ENCODE data around the gene RIOX2. TPM values are rescaled to one million over a fixed set of nuclear protein-coding genes. Genes with fewer than 3 reads are reported as not detected.

The RIOX2 gene
- total RNA-seq, 2 donors from 2014 or later: 17.1 to 20.0 TPM

DNA sequence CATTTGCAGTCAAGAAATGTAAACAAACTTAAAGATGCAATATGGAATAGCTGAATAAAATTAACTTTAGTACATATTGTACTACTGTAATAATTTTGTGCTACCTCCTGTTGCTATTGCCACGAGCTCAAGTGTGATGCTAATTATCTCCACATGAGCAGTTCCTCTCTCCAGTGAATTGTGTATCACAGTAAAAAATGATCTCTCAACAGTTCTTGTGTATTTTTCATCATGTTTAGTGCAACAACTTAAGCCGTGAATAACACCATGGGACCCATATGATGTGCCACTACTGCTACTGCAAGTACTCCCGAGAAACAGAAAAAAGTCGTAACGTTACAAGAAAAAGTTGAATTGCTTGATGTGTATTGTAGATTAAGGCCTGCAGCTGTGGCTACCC, 12.4 kb downstream of the RIOX2 start:
- no peak for DNase-seq (ENCODE audit: low spot score)
- intact Hi-C loops (cut with DNase I): no loop called here

DNA sequence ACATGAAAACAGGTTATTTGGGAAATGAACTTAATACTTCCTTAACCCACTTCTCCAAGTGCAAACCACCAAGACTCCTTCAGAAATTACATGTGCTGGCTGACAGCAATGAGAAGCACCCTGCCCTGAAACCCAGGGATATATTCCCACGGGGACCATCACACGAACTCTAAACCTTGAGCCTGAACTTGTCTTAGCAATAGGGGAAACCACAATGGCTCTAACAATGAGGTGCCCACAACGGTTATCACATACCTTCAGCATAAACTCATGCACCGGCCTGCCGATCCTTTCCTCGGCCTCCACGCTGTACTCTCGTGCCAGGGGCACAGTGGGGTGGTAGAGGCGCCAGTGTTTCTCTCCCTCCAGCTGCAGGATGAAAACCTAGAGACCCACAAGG, 13.4 kb downstream of the RIOX2 start:
- no peak for DNase-seq (ENCODE audit: low spot score)
- intact Hi-C loops (cut with DNase I): no loop called here

DNA sequence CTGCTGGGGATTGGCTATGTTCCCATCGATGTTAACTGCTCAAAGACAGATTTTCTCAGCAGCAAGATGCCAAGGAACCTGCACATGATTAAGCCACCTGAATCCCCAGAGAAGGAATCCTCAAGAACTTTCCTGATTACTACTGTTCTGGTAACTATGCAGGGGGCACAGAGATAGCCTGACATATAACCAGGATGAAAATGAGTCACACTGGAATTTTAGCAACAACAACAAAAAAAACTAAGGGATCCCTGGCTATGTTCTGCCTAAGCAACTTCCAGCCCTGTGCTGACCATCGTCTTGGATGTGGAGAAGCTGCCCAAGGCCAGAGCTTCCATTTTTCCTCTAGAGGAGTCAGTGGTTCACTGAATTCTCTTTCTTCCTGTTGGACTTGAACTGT, 13.8 kb downstream of the RIOX2 start:
- intact Hi-C loops (cut with DNase I): no loop called here
- DNase-seq (ENCODE audit: low spot score): no peak

DNA sequence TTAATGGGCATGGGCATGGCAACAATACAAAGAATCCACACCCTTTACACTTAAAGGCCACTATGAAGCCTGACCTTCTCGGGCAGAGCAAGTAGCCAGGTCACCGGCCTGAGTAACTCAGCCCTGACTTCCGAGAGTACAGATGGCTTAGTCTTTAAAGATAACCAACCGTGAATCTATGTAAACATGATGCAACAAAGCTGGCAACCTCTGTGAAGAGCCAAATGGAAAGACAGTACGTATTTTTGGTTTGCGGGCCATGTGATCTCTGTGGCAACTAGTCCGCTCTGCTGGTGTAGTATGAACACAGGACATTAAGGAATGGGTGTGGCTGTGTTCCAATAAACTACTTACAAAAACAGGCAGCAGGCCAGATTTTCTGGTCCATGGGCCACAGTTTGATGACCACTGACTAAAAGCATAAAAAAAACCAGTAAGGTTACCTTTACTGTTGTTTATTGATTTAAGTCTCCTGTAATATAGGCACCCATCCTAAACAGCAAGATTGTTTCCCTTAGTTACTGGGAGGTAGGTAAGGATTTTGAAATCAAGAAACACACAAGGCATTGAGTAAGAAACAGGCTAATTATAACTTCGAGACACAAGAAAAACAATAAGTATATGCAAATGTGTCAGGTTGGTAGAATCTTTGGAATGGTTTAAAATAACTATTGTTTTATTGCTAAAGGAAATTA, 14.5 kb downstream of the RIOX2 start:
- intact Hi-C loops (cut with DNase I): no loop called here

DNA sequence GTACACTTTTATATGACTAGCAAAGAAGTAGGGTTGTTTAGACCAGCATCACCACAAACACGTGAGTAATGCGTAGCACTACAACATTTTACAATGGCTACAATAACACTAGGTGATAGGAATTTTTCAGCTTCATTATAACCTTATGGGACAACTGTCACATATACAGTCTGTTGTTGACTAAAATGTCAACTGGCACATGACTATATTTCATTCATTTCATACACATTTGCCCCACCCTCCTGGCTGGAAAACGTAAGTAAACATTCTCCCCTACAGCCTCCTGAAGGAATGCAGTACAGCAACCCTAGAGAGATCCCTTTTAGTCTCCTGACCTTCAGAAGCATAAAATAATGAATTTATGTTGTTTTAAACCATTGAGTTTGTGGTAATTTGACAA, 16.2 kb downstream of the RIOX2 start:
- intact Hi-C loops (cut with DNase I): no loop called here
- no peak for DNase-seq (ENCODE audit: low spot score)

More for the DNA sequence above, 14.5 kb downstream of the RIOX2 start:
- no peak for DNase-seq (ENCODE audit: low spot score)

DNA sequence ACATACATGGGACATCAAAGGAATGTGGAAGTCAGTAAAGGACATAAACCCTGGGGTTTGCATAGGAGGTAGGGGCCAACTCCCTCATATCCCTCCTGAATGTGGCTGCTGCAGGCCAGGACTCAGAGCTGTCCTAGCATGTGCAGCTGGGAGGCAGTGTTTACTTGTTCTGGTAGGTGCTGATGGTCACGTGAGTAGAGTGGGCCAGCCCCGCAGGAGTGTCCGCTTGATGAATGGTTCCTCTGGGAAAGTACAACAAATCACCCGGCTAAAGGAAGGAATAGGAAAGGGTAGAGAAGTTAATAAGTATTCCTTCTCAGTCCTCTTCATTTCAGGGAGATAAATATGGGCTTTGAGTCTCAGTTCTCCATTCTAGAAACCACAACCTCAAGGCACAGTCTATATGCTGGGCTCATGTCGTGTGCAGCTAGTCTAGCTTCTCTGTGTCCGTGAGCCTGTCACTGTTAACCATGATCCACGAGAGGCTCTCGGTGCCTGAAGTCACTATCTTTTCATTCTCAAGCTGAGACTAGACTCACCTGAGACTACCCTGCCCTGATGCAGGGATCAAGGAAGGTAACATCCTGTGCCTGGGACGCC, 17.9 kb downstream of the RIOX2 start:
- DNase-seq (ENCODE audit: low spot score): no peak

DNA sequence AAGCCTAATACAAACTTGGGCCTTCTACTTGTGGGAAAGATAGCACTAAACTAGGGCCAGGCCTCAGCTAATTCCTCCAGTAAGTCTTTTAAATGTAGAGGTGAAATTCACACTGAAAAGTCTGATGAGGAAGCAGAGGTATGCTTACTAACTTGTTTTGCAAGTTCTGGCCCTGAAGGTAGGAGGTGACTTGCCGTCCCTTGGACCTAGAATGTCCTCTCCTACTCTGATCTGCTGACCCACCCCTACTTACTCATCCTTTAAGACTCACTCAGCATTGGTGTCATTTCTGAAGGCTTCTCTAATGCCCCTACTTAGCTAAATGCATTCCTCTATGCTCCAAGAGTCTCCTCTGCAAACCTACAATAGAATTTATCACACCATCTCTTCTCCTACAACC, 19.4 kb downstream of the RIOX2 start:
- intact Hi-C loops (cut with DNase I): no loop called here
- DNase-seq (ENCODE audit: low spot score): no peak

More for the DNA sequence above, 17.9 kb downstream of the RIOX2 start:
- intact Hi-C loops (cut with DNase I): no loop called here

DNA sequence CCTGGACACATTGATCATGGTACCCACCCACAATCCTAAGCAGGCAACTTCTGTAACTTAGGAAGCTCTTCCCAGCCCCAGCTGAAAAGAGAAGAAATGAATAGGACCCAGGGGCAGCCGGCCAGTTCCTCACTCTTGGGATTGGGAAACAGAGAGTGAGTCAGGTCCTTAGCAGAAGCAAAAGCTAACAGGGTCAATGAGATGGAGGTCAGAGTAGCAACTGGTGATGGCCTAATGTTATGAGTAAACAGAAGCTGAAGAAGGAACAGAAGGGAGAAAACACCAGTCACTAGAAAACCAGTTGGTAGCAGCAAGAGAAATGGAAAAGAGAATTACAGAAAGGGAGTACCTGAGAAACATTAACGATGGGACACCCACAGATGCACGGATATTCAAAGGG, 20.0 kb downstream of the RIOX2 start:
- DNase-seq (ENCODE audit: low spot score): peak; percentile 82
- intact Hi-C loops (cut with DNase I): no loop called here

DNA sequence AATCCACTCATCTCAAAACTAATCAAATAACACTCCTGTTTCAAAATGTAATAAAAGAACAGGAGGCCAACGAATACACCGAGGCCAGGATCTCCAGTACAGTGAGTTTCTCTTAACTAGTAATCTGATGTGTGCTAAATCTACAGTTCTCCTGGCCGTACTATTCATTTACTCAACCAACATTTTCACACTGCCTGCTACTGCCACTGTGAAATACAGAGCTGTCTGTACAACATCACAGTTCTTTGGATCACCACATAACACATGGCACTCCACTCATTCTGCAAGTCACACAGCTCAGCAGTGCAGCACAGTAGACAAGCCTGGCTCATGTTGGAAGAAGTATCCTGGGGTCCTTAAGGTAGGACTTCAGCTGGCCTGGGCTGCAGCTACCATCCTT, 21.9 kb downstream of the RIOX2 start:
- DNase-seq (ENCODE audit: low spot score): no peak
- intact Hi-C loops (cut with DNase I): no loop called here

DNA sequence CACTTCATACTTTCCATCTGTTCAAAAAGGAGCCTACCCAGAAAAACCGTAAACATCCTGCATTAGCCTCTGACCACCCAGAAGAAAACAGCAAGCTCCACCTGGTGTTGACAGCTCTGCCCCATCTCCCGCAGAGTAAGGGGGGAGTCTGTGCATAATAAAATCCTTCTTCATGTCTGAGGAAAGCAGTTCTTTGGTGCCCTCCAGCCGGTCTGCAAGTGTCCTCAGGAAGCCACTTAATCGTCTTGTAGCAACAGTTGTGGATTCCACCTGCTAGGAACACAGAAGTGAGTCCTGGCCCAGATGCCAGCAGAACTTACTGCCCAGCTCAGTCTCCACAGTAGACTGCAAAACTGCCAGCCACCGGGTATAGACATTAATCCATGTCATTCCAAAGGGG, 22.5 kb downstream of the RIOX2 start:
- no peak for DNase-seq (ENCODE audit: low spot score)
- intact Hi-C loops (cut with DNase I): no loop called here

DNA sequence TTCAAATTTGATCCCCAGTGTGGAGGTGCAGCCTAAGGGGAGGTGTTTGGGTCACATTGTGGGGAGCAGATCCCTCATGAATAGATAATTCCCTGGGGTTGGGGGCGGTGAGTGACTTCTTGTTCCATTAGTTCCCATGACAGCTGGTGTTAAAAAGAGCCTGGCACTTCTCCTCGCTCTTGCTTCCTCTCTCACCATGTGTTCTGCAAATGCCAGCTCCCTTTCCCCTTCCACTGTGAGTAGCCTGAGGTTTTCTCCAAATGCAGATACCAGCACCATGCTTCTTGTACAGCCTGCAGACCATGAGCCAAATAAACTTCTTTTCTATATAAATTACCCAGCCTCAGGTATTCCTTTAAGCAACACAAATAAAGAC, 23.1 kb downstream of the RIOX2 start:
- no peak for DNase-seq (ENCODE audit: low spot score)
- intact Hi-C loops (cut with DNase I): no loop called here

DNA sequence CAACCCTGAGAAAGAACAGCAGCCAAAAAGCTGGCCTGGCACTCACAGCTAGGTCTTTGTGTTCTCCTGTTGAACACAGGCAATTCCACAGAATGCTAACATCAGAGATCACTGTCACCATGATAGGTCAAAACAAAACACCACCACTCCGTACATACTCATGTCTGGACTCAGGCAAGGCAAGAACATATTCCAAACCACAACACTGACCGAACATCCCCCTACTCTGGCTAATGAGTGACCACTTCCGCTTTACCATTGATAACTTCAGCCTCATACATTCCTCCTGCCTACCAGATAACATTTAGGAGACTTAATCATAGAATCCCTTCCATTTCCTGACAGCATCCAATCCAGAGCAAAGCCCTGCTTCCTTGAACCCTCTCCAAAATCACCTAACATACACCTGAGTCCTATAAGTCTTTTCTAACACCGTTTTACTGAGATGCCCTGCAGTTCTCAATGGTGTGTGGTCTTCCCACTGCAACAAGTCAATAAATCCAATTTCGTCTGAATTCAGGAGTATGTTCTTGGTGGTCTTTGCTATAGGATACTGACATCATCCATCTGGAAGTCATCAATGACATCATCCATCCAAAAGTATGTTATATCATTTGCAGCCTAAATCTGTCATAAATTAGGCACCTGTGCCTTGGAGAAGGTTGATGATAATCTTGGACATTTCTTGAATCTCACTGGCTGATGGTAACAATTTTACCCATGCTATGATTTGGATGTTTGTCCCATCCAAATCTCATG, 23.7 kb downstream of the RIOX2 start:
- intact Hi-C loops (cut with DNase I): no loop called here
- DNase-seq (ENCODE audit: low spot score): no peak

DNA sequence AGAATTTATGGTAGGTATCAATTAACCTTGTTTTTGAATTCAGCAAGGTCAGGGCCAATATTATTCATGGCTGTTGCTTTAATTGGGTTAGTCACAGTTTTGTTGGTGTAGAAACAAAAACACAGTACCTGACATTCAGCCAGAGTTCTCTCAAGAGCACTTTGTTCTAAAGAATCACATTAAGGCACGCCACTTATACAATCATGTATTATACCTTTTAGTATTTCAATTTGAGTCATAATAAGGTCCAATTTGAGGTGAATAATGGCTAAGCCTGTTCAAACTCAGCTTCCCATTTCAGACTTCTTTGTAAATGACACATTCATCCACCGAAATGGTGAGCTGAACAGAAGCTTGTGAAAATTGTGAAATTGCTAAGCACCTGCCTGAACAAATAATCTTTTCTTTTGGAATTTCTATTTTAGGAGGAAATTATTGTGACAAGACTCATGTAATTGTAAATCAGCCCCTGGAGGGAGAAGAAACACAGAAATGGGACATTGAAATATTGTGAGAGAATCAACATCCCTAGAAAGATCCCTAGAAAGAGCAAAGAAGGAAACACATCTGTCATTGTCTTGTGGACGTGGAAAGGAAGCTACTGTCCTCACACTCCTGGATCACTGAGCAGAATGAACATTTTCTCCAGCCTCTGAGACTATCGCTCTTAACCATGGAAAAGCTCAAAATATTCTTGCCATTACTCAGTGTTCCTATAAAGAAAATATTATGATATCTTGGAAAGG, 29.3 kb downstream of the RIOX2 start:
- intact Hi-C loops (cut with DNase I): no loop called here
- DNase-seq (ENCODE audit: low spot score): no peak

DNA sequence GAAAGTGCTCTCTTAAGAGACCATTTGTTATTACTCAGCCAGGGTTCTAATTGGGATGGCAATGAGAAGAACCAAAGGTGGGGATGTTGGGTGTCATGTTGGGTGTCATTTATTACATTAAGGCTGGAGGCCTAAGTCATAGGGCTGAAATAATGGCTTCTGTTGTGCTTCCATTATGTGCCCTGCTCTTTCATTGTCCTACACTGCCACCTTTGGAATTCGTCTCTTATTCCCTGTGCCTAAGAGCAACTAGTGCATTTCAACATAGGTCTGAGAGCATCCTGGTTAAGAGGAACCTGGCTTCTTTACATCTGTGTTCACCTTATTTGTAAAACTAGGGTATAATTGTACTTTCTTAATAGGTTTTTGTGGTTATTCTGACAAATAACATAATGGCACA, 32.2 kb downstream of the RIOX2 start:
- intact Hi-C loops (cut with DNase I): no loop called here
- DNase-seq (ENCODE audit: low spot score): no peak

DNA sequence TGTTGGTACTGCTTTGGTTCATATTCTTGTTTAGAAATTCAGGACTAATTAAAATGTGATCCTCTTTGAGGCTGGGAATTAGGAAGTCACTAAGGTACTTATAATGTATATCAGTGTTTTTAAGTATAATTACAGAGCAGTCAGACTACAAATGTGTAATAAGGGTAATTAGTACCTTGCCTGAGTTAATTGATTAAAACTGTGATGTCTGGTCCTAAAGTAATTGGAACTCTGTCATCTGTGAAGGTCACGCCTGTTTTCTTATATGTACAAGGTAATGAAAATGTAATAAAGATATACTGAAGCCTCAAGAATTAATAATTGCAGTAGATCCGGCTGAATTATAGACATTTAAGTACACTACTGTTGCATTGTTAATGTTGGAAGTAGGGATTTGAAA, 32.8 kb downstream of the RIOX2 start:
- intact Hi-C loops (cut with DNase I): no loop called here
- DNase-seq (ENCODE audit: low spot score): no peak

DNA sequence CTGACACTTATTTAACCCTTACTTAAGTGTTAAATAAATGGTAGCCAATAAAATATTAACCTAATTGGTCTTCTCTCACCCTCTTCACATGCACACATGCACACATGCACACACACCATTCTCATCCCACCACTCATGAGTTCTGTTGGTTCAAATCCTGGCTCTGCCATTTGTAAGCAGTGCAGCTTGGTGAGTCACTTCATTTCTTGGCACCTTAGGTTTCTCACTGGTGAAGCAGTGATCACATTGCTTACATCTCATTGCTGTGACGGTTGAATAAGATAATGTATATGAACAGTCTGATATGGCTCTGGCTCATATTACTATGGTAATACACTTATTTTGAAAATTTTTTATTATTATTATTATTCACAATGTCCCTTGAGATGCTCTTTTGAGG, 33.8 kb downstream of the RIOX2 start:
- intact Hi-C loops (cut with DNase I): no loop called here
- DNase-seq (ENCODE audit: low spot score): no peak

DNA sequence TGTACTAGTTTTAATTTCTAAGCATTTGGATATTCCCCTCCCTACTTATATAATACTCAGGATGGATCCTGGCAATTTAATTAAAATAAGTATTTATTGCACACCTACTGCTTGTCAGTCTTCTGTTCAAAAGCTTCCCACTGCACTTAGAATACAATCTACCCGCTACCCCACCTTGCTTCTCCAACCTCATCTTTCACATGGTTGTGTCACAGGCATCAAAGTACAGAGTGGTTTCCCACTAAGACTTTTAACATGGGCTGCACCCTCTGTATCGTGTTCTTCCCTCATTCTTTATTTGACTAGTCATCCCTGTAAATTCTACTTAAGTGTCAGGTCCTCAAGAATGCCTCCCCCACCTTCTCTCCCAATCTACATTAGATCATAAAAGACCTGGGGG, 35.0 kb downstream of the RIOX2 start:
- intact Hi-C loops (cut with DNase I): no loop called here
- no peak for DNase-seq (ENCODE audit: low spot score)

DNA sequence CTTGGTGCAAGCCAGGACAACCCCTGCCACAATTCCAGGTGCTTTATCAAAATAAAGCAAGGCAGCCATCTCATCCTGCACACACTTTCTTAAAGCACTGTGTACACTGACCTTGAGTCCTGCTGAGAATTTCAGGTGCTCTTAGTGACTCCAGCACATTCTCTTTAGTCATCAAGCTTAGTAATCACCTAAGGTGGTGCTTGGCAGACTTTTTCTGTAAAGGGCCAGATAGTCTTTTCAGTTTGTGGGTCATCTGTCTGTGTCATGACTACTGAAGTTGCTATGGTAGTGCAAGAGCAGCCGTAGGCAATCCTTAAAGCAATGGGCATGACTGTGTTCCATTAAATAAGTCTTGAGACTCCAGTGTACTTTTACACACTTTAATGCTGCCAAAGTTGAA, 36.4 kb downstream of the RIOX2 start:
- DNase-seq (ENCODE audit: low spot score): no peak
- intact Hi-C loops (cut with DNase I): no loop called here

DNA sequence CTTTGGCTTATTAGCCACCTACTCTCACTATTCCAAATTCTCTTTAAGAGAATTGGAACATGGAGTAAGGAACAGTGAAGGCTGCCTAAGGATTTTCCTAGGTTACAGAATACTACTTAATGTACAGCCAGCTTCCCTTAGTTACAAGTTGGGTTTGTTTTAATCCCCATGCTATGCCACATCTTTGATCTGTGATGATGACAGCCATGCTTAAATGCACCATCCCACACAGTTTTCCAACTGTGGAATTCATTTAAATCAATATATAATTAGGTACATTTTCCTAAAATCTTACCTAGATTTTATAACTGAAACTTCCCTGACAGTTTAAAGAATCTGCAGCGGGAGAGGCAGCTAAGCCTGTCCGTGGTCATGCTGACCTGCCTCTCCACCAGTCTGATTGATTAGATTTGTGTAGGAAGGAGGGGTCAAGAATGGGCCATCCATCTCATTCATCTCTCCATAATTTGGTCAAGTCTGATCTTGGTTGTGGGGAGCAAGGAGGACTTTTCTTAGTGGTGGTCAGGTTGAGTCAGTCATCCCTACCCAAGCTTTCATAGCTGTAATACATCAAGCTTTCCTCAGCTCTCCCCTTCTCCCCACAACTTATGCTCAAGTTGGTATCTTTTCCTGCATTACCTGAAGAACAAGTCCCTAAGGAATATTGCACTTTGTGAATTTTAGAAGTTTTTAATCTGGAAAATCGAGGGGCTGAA, 37.1 kb downstream of the RIOX2 start:
- no peak for DNase-seq (ENCODE audit: low spot score)
- intact Hi-C loops (cut with DNase I): no loop called here

DNA sequence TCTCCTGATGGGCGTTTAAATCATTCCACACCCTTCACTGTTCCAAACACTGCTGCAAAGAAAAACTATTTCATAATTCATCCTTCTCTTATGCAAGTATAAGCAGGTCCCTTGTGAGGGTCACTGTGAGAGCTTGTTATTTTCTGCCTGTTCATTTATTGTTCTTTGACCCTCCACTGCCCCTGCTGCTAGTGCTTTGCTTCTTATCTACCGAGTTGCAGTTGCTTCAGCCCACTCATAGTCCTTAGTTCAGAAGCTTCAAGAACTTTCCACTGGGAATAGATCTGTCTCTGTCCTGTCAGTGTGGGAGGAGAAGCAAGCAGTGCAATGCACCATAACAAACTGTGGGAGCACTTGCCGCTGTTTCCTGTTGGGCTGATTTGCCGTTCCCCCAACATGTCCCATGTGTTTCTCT, 39.8 kb downstream of the RIOX2 start:
- intact Hi-C loops (cut with DNase I): no loop called here
- no peak for DNase-seq (ENCODE audit: low spot score)

All from posterior vena cava (tissue), 2 donors.